Measurements from ENCODE around the gene MOB3B.

MOB3B gene

GRCh38 chr9:27393054-27393846, 136.4 kb downstream of the MOB3B start:
- H3K27ac ChIP-seq (ENCODE audit: poor library complexity, severe bottlenecking), result no peak overlapping the region
- H3K4me1 ChIP-seq (ENCODE audit: insufficient read depth, poor library complexity, severe bottlenecking), result peaks cover 33% of the 10 kb centered on the region

GRCh38 chr9:27392451-27392850, 137.2 kb downstream of the MOB3B start:
- no peak for ATAC-seq (ENCODE audit: low read depth)
- H3K4me3 ChIP-seq (ENCODE audit: severe bottlenecking), result no peak overlapping the region
- H3K27me3 ChIP-seq (ENCODE audit: insufficient read depth, poor library complexity, severe bottlenecking), result no peaks in the 10 kb centered on the region
- H3K27ac ChIP-seq (ENCODE audit: poor library complexity, severe bottlenecking), result no peak overlapping the region
- DNase-seq (ENCODE audit: low spot score), result no peak
- TF ChIP-seq CTCF (IDR thresholded peaks at IDR 0.05; ENCODE audit: poor library complexity, severe bottlenecking), result no peak
- no peaks in the 10 kb centered on the region for H3K9me3 ChIP-seq (ENCODE audit: severe bottlenecking)
- peaks cover 34% of the 10 kb centered on the region for H3K4me1 ChIP-seq (ENCODE audit: insufficient read depth, poor library complexity, severe bottlenecking)
- H3K36me3 ChIP-seq (ENCODE audit: low read depth), result no peaks in the 10 kb centered on the region; the same call in 1 of the 2 replicates

More at GRCh38 chr9:27393054-27393846, 136.4 kb downstream of the MOB3B start:
- H3K9me3 ChIP-seq (ENCODE audit: severe bottlenecking), result no peaks in the 10 kb centered on the region
- no peak for ATAC-seq (ENCODE audit: low read depth)
- no peaks in the 10 kb centered on the region for H3K27me3 ChIP-seq (ENCODE audit: insufficient read depth, poor library complexity, severe bottlenecking)
- H3K36me3 ChIP-seq (ENCODE audit: low read depth), result no peaks in the 10 kb centered on the region; the same call in 1 of the 2 replicates
- DNase-seq (ENCODE audit: low spot score), result no peak
- no peak overlapping the region for H3K4me3 ChIP-seq (ENCODE audit: severe bottlenecking)
- TF ChIP-seq CTCF (IDR thresholded peaks at IDR 0.05; ENCODE audit: poor library complexity, severe bottlenecking), result no peak

- Histone ChIP-seq H3K27me3 (ENCODE audit: insufficient read depth, poor library complexity, severe bottlenecking) (no peaks in the 10 kb centered on the region), H3K9me3 (ENCODE audit: severe bottlenecking) (no peaks in the 10 kb centered on the region), H3K36me3 (ENCODE audit: low read depth) (no peaks in the 10 kb centered on the region; the same call in 1 of the 2 replicates), H3K4me3 (ENCODE audit: severe bottlenecking) (no peak overlapping the region), H3K27ac (ENCODE audit: poor library complexity, severe bottlenecking) (no peak overlapping the region), H3K4me1 (ENCODE audit: insufficient read depth, poor library complexity, severe bottlenecking) (peaks cover 34% of the 10 kb centered on the region)
- no peak for TF ChIP-seq CTCF (IDR thresholded peaks at IDR 0.05; ENCODE audit: poor library complexity, severe bottlenecking)
- ATAC-seq (ENCODE audit: low read depth) (no peak), DNase-seq (ENCODE audit: low spot score) (no peak)
These were observed 138.3 kb downstream of the MOB3B start for GRCh38 chr9:27391040-27391895.

GRCh38 chr9:27388150-27388549, 141.5 kb downstream of the MOB3B start:
- H3K27ac ChIP-seq (ENCODE audit: poor library complexity, severe bottlenecking), result no peak overlapping the region
- no peak for DNase-seq (ENCODE audit: low spot score)
- H3K9me3 ChIP-seq (ENCODE audit: severe bottlenecking), result no peaks in the 10 kb centered on the region
- no peaks in the 10 kb centered on the region for H3K27me3 ChIP-seq (ENCODE audit: insufficient read depth, poor library complexity, severe bottlenecking)
- H3K36me3 ChIP-seq (ENCODE audit: low read depth), result no peaks in the 10 kb centered on the region; the same call in 1 of the 2 replicates
- no peak overlapping the region for H3K4me3 ChIP-seq (ENCODE audit: severe bottlenecking)
- no peak for TF ChIP-seq CTCF (IDR thresholded peaks at IDR 0.05; ENCODE audit: poor library complexity, severe bottlenecking)
- peaks cover 22% of the 10 kb centered on the region for H3K4me1 ChIP-seq (ENCODE audit: insufficient read depth, poor library complexity, severe bottlenecking)
- no peak for ATAC-seq (ENCODE audit: low read depth)
